CD4-positive, alpha-beta T cell treated with Interferon alpha-2 for 1 hour (primary cell): ENCODE results near the gene KRI1.

Source experiments
- DNase-seq, 2 donors: peaks; one replicate each; pipeline ENCODE4 v3.0.0-alpha.2; 2020 to 2022

Gene KRI1

GRCh38 chr19:10516671-10517286 is 49.0 kb downstream of the KRI1 start:
- peak in 1 of 2 donors; percentile 28 for DNase-seq

GRCh38 chr19:10516064-10516385 is 49.8 kb downstream of the KRI1 start:
- peak; percentile 52 to 61 for DNase-seq

- DNase-seq: peak; percentile 28 to 52
Observed at GRCh38 chr19:10514211-10515145, 51.3 kb downstream of the KRI1 start.

GRCh38 chr19:10513223-10513622 is 52.6 kb downstream of the KRI1 start:
- DNase-seq: no peak

- peak; percentile 28 to 71 for DNase-seq
Observed at GRCh38 chr19:10510301-10510802, 55.5 kb downstream of the KRI1 start.

GRCh38 chr19:10508707-10509106 is 57.1 kb downstream of the KRI1 start:
- peak in 1 of 2 donors; percentile 30 for DNase-seq

- no peak for DNase-seq
Observed at GRCh38 chr19:10508036-10508435, 57.8 kb downstream of the KRI1 start.

GRCh38 chr19:10505583-10506229 is 60.1 kb downstream of the KRI1 start:
- DNase-seq: peak; percentile 78 to 87
